Skeletal muscle cell (primary cell): Measurements from ENCODE around the gene MT1G.
A peak's percentile ranks its signal among the peaks of the same experiment; 100 is the strongest.
"Not testable (repeated sequence)": the region's sequence is repeated elsewhere in the genome, so short reads cannot be mapped to it uniquely, and the experiment has no call there.

Source experiments
- DNase-seq: peaks from one replicate; pipeline ENCODE4 v3.0.0-alpha.2; 2010; ENCODE audit warnings: low read depth
- H3K4me3 ChIP-seq: 2 replicates; pipeline ENCODE4 v1.5.1; 2011; ENCODE audit warnings: low read depth, mild to moderate bottlenecking, control low read depth, low read length, moderate library complexity

Gene MT1G

GRCh38 chr16:56625943-56626654 is 41.8 kb downstream of the MT1G start:
- H3K4me3 ChIP-seq, result peak overlapping the region; percentile 72
- peak; percentile 51 for DNase-seq

- DNase-seq, result peak; percentile 49
- peak within 1 kb of the TSS; percentile 72 for H3K4me3 ChIP-seq
Observed at GRCh38 chr16:56625140-56625942, 42.5 kb downstream of the MT1G start, which contains the start of gene MT1E. MT1E (plus strand) TSS chr16:56625781; CDS start chr16:56625852, 71 bp downstream.

- no peak overlapping the region for H3K4me3 ChIP-seq
Observed at GRCh38 chr16:56623637-56624036, 44.2 kb downstream of the MT1G start.

GRCh38 chr16:56623184-56623583 is 44.7 kb downstream of the MT1G start:
- H3K4me3 ChIP-seq, DNase-seq: not testable (repeated sequence)

More at GRCh38 chr16:56623637-56624036, 44.2 kb downstream of the MT1G start:
- DNase-seq, result no peak

- H3K4me3 ChIP-seq, DNase-seq: not testable (repeated sequence)
Observed at GRCh38 chr16:56621665-56622445, 46.0 kb downstream of the MT1G start.

- no peak overlapping the region for H3K4me3 ChIP-seq
Observed at GRCh38 chr16:56620339-56620897, 47.4 kb downstream of the MT1G start.

GRCh38 chr16:56618138-56618537 is 49.7 kb downstream of the MT1G start:
- H3K4me3 ChIP-seq, result peak overlapping the region; percentile 44
- DNase-seq, result no peak

More at GRCh38 chr16:56620339-56620897, 47.4 kb downstream of the MT1G start:
- DNase-seq, result no peak

GRCh38 chr16:56617212-56618085 is 50.4 kb downstream of the MT1G start:
- DNase-seq, result no peak
- H3K4me3 ChIP-seq, result peak overlapping the region; percentile 44
